SK-N-SH (cell line): ENCODE measurements around the gene EVI5. TPM values are rescaled to one million over a fixed set of nuclear protein-coding genes. Genes with fewer than 3 reads are reported as not detected.

Source experiments
- CTCF ChIA-PET: fragments of 300-600, 350-600 bp; formaldehyde crosslinking; extraction: SDS; loops from one replicate; lab custom pipeline; 2021; lab: Yijun Ruan, JAX
- POLR2A ChIA-PET: fragments of 350-600 bp; sonication (Branson Sonifier 250); formaldehyde crosslinking; extraction: SDS; loops from one replicate; lab custom pipeline; 2020; ENCODE audit warnings: antibody characterized with exemption, inconsistent platforms; lab: Yijun Ruan, JAX
- DNase-seq: peaks from one replicate; pipeline ENCODE4 v3.0.0; 2012
- H2AFZ ChIP-seq: fragments of 200-600 bp; sonication (generic); 2 replicates; pipeline ENCODE4 v1.8.1; 2016; ENCODE audit warnings: antibody characterized with exemption, mild to moderate bottlenecking, low read depth
- H3F3A ChIP-seq: fragments of 200-600 bp; sonication (generic); replicated peaks from 2 replicates; pipeline ENCODE3; 2016; ENCODE audit warnings: antibody characterized with exemption, mild to moderate bottlenecking; ENCODE audit not compliant: insufficient read depth
- H3K27ac ChIP-seq, 2 experiments: fragments of 200-500 bp in 1 of 2; fragments of 200-600 bp in 1 of 2; sonication (Bioruptor generic) in 1 of 2; sonication (generic), shearing (Covaris generic) in 1 of 2; 2 replicates each; pipeline versions ENCODE4 v1.5.1 to v1.6.1; 2014 to 2016; ENCODE audit warnings: low read depth in 2 of 2, inconsistent platforms in 1 of 2, low read length in 1 of 2, mild to moderate bottlenecking in 1 of 2, mixed read lengths in 1 of 2
- H3K27me3 ChIP-seq: fragments of 200-600 bp; sonication (generic), shearing (Covaris generic); 2 replicates; pipeline ENCODE4 v1.6.1; 2016; ENCODE audit warnings: mixed run types; ENCODE audit not compliant: insufficient read depth
- H3K36me3 ChIP-seq, 2 experiments: fragments of 200-500 bp in 1 of 2; fragments of 200-600 bp in 1 of 2; sonication (Bioruptor generic) in 1 of 2; sonication (generic) in 1 of 2; replicated peaks in 1 of 2; 2 replicates each; pipeline versions ENCODE3 to v1.5.1; 2014 to 2016; ENCODE audit warnings: low read length in 1 of 2, mild to moderate bottlenecking in 1 of 2; ENCODE audit not compliant: insufficient read depth in 2 of 2, control insufficient read depth in 1 of 2
- H3K4me1 ChIP-seq, 2 experiments: fragments of 200-500 bp in 1 of 2; fragments of 200-600 bp in 1 of 2; sonication (Bioruptor generic) in 1 of 2; sonication (generic), shearing (Covaris generic) in 1 of 2; 2 replicates each; pipeline versions ENCODE4 v1.5.1 to v1.6.1; 2014 to 2016; ENCODE audit warnings: low read depth in 1 of 2, low read length in 1 of 2, mixed run types in 1 of 2; ENCODE audit not compliant: insufficient read depth in 2 of 2, control insufficient read depth in 1 of 2
- H3K4me2 ChIP-seq: fragments of 200-600 bp; sonication (generic), shearing (Covaris generic); 2 replicates; pipeline ENCODE4 v1.6.1; 2017; ENCODE audit warnings: mixed run types
- H3K4me3 ChIP-seq, 2 experiments: fragments of 200-500 bp in 1 of 2; fragments of 200-600 bp in 1 of 2; sonication (Bioruptor generic) in 1 of 2; sonication (generic), shearing (Covaris generic) in 1 of 2; 2 replicates each; pipeline versions ENCODE4 v1.5.1 to v1.8.1; 2014 to 2016; ENCODE audit warnings: low read depth in 2 of 2, inconsistent platforms in 1 of 2, low read length in 1 of 2, mild to moderate bottlenecking in 1 of 2, mixed read lengths in 1 of 2, moderate library complexity in 1 of 2
- H3K79me2 ChIP-seq: fragments of 200-600 bp; sonication (generic); 2 replicates; pipeline ENCODE4 v1.8.1; 2017; ENCODE audit warnings: mild to moderate bottlenecking; ENCODE audit not compliant: insufficient read depth
- H3K9ac ChIP-seq: fragments of 200-600 bp; sonication (generic); 2 replicates; pipeline ENCODE4 v1.6.1; 2017; ENCODE audit warnings: mixed run types
- H3K9me2 ChIP-seq: fragments of 200-600 bp; sonication (generic); 2 replicates; pipeline ENCODE4 v1.6.1; 2017; ENCODE audit warnings: mixed run types
- H3K9me3 ChIP-seq: fragments of 200-600 bp; sonication (generic); 2 replicates; pipeline ENCODE4 v1.6.1; 2017; ENCODE audit warnings: mixed run types, mild to moderate bottlenecking, moderate library complexity
- H4K20me1 ChIP-seq: fragments of 200-600 bp; sonication (generic); 2 replicates; pipeline ENCODE4 v1.6.1; 2017; ENCODE audit warnings: mild to moderate bottlenecking, mixed run types; ENCODE audit not compliant: insufficient read depth
- ELF1 ChIP-seq: IDR thresholded peaks from 2 replicates; pipeline ENCODE4 v1.4.0; 2012
- EZH2phosphoT487 ChIP-seq: fragments of 200-600 bp; sonication (generic); IDR thresholded peaks from 2 replicates; pipeline ENCODE4 v1.6.1; 2017; ENCODE audit warnings: low read depth, mixed run types, mild to moderate bottlenecking, antibody characterized with exemption, moderate library complexity, borderline replicate concordance
- FOXM1 ChIP-seq: IDR thresholded peaks from 2 replicates; pipeline ENCODE4 v1.4.0; 2012; ENCODE audit warnings: low read depth, mild to moderate bottlenecking
- GATA2 ChIP-seq: sonication (generic); formaldehyde crosslinking; IDR thresholded peaks from 2 replicates; pipeline ENCODE4 v1.5.0; 2020; ENCODE audit warnings: mild to moderate bottlenecking, missing genetic modification reagents
- MEF2A ChIP-seq: IDR thresholded peaks from 2 replicates; pipeline ENCODE4 v1.4.0; 2012; ENCODE audit warnings: low read depth, borderline replicate concordance
- NFIC ChIP-seq: IDR thresholded peaks from 2 replicates; pipeline ENCODE4 v1.4.0; 2012; ENCODE audit warnings: borderline replicate concordance
- NRF1 ChIP-seq: IDR thresholded peaks from 2 replicates; pipeline ENCODE4 v1.6.1; 2012; ENCODE audit warnings: low read depth, mild to moderate bottlenecking, low read length
- PBX3 ChIP-seq: IDR thresholded peaks from 2 replicates; pipeline ENCODE4; 2012
- RCOR1 ChIP-seq: fragments of 150-350 bp; IDR thresholded peaks from 2 replicates; pipeline ENCODE4 v1.6.1; 2017; ENCODE audit warnings: antibody characterized with exemption, low read length
- SMC3 ChIP-seq: IDR thresholded peaks from 2 replicates; pipeline ENCODE4 v1.6.1; 2012; ENCODE audit warnings: low read depth, low read length, improper control_type of control experiment
- TAF1 ChIP-seq: IDR thresholded peaks from 2 replicates; pipeline ENCODE4 v1.6.1; 2012; ENCODE audit warnings: low read depth, mild to moderate bottlenecking, low read length, moderate library complexity, borderline replicate concordance
- TCF12 ChIP-seq: IDR thresholded peaks from 2 replicates; pipeline ENCODE4 v1.4.0; 2012
- TEAD4 ChIP-seq: IDR thresholded peaks from 2 replicates; pipeline ENCODE4 v1.4.0; 2012; ENCODE audit warnings: mild to moderate bottlenecking, borderline replicate concordance; ENCODE audit not compliant: insufficient read depth
- WGBS: methylation state at CpG from one replicate; pipeline ENCODE4 v1.1.6; 2017; ENCODE audit warnings: low lambda C conversion rate; 5-methylcytosine and 5-hydroxymethylcytosine counted together
- polyA plus RNA-seq, 3 experiments: library from polyadenylated mRNA; depleted of rRNA; stranded (reverse); fragments of >200 nt; gene quantifications; 2 replicates each; pipeline ENCODE4 v1.2.3, GENCODE V29; 2012
- TF ChIP-seq, protein P1 (sequence below): IDR thresholded peaks from 2 replicates; pipeline ENCODE4 v1.4.0; 2012; ENCODE audit warnings: low read depth, borderline replicate concordance
- TF ChIP-seq, protein P2 (sequence below): IDR thresholded peaks from 2 replicates; pipeline ENCODE4 v1.4.0; 2012; ENCODE audit warnings: low read depth, borderline replicate concordance
- TF ChIP-seq, protein P3 (sequence below): IDR thresholded peaks from 2 replicates; pipeline ENCODE4 v1.4.0; 2012; ENCODE audit warnings: low read depth
- TF ChIP-seq, protein P4 (sequence below): IDR thresholded peaks from 2 replicates; pipeline ENCODE4 v1.6.1; 2012; ENCODE audit warnings: mild to moderate bottlenecking, low read depth, low read length, moderate library complexity

EVI5 gene
- polyA plus RNA-seq, 1 of the 3 experiments (the other 2 are of a cell fraction): 5.7 TPM

GRCh38 chr1:92701147-92701546 lies 83.8 kb downstream of the EVI5 start:
- H3K9me2 ChIP-seq: no peaks in the 10 kb centered on the region
- no peak for TF ChIP-seq TCF12
- no peak for TF ChIP-seq TEAD4
- TF ChIP-seq, protein P1, sequence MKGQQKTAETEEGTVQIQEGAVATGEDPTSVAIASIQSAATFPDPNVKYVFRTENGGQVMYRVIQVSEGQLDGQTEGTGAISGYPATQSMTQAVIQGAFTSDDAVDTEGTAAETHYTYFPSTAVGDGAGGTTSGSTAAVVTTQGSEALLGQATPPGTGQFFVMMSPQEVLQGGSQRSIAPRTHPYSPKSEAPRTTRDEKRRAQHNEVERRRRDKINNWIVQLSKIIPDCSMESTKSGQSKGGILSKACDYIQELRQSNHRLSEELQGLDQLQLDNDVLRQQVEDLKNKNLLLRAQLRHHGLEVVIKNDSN: no peak
- no peaks in the 10 kb centered on the region for H3K9me3 ChIP-seq
- WGBS: 83% methylated on average over 1 of the region's 1 CpG
- H4K20me1 ChIP-seq: no peaks in the 10 kb centered on the region
- H3K79me2 ChIP-seq: no peaks in the 10 kb centered on the region
- ChIA-PET POLR2A (no interaction called here), CTCF (interaction anchor here (1.7 kb wide), 1 partner anchor 48 kb away, joined by 4 read pairs; no protein-coding TSS in a partner anchor)
- DNase-seq: no peak
- no peak overlapping the region for H3K27ac ChIP-seq
- H2AFZ ChIP-seq: no peak overlapping the region
- H3K4me2 ChIP-seq: no peak overlapping the region
- no peak overlapping the region for H3K9ac ChIP-seq
- H3K27me3 ChIP-seq: no peaks in the 10 kb centered on the region
- H3K36me3 ChIP-seq: peaks cover 8 to 9% of the 10 kb centered on the region in 2 experiments
- H3F3A ChIP-seq: no peaks in the 10 kb centered on the region
- no peak overlapping the region for H3K4me3 ChIP-seq
- H3K4me1 ChIP-seq: no peaks in the 10 kb centered on the region

- ChIA-PET POLR2A (no interaction called here), CTCF (no interaction called here)
- Histone ChIP-seq H3K27ac (no peak overlapping the region), H3K4me1 (no peaks in the 10 kb centered on the region), H3K27me3 (no peaks in the 10 kb centered on the region), H3K4me2 (no peak overlapping the region), H3F3A (no peaks in the 10 kb centered on the region), H4K20me1 (no peaks in the 10 kb centered on the region), H3K9ac (no peak overlapping the region), H3K4me3 (no peak overlapping the region), H3K9me2 (no peaks in the 10 kb centered on the region), H2AFZ (no peak overlapping the region), H3K36me3 (peaks cover 14 to 19% of the 10 kb centered on the region in 2 experiments), H3K79me2 (no peaks in the 10 kb centered on the region), H3K9me3 (no peaks in the 10 kb centered on the region)
- TF ChIP-seq ELF1 (no peak), FOXM1 (no peak), TEAD4 (no peak), GATA2 (no peak), NFIC (no peak), SMC3 (no peak), EZH2phosphoT487 (no peak), RCOR1 (no peak), PBX3 (no peak), NRF1 (no peak), MEF2A (no peak), TAF1 (no peak)
- TF ChIP-seq, protein P2, sequence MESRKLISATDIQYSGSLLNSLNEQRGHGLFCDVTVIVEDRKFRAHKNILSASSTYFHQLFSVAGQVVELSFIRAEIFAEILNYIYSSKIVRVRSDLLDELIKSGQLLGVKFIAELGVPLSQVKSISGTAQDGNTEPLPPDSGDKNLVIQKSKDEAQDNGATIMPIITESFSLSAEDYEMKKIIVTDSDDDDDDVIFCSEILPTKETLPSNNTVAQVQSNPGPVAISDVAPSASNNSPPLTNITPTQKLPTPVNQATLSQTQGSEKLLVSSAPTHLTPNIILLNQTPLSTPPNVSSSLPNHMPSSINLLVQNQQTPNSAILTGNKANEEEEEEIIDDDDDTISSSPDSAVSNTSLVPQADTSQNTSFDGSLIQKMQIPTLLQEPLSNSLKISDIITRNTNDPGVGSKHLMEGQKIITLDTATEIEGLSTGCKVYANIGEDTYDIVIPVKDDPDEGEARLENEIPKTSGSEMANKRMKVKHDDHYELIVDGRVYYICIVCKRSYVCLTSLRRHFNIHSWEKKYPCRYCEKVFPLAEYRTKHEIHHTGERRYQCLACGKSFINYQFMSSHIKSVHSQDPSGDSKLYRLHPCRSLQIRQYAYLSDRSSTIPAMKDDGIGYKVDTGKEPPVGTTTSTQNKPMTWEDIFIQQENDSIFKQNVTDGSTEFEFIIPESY: no peak
- TF ChIP-seq, protein P3, sequence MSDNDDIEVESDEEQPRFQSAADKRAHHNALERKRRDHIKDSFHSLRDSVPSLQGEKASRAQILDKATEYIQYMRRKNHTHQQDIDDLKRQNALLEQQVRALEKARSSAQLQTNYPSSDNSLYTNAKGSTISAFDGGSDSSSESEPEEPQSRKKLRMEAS: no peak
- TF ChIP-seq, protein P1: no peak
- TF ChIP-seq, protein P4, sequence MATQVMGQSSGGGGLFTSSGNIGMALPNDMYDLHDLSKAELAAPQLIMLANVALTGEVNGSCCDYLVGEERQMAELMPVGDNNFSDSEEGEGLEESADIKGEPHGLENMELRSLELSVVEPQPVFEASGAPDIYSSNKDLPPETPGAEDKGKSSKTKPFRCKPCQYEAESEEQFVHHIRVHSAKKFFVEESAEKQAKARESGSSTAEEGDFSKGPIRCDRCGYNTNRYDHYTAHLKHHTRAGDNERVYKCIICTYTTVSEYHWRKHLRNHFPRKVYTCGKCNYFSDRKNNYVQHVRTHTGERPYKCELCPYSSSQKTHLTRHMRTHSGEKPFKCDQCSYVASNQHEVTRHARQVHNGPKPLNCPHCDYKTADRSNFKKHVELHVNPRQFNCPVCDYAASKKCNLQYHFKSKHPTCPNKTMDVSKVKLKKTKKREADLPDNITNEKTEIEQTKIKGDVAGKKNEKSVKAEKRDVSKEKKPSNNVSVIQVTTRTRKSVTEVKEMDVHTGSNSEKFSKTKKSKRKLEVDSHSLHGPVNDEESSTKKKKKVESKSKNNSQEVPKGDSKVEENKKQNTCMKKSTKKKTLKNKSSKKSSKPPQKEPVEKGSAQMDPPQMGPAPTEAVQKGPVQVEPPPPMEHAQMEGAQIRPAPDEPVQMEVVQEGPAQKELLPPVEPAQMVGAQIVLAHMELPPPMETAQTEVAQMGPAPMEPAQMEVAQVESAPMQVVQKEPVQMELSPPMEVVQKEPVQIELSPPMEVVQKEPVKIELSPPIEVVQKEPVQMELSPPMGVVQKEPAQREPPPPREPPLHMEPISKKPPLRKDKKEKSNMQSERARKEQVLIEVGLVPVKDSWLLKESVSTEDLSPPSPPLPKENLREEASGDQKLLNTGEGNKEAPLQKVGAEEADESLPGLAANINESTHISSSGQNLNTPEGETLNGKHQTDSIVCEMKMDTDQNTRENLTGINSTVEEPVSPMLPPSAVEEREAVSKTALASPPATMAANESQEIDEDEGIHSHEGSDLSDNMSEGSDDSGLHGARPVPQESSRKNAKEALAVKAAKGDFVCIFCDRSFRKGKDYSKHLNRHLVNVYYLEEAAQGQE: no peak
- 93% methylated on average over 3 of the region's 3 CpGs for WGBS
- DNase-seq: no peak
These were observed 86.0 kb downstream of the EVI5 start for GRCh38 chr1:92698932-92699331.
